Stimulated activated CD4-positive, alpha-beta T cell treated with anti-CD3 and anti-CD28 coated beads, Interleukin-2, amount 100 ng/mL, for 48 hours (primary cell): Measurements from ENCODE around the gene HSCB.
A peak's percentile ranks its signal among the peaks of the same experiment; 100 is the strongest.
"Not testable (repeated sequence)": the region's sequence is repeated elsewhere in the genome, so short reads cannot be mapped to it uniquely, and the experiment has no call there.

ENCODE experiments used
- DNase-seq, 2 donors: peaks; one replicate each; pipeline ENCODE4 v3.0.0-alpha.2; 2020

HSCB gene

GRCh38 chr22:28792491-28793383 lies 50.9 kb downstream of the HSCB start:
- no peak for DNase-seq

DNA sequence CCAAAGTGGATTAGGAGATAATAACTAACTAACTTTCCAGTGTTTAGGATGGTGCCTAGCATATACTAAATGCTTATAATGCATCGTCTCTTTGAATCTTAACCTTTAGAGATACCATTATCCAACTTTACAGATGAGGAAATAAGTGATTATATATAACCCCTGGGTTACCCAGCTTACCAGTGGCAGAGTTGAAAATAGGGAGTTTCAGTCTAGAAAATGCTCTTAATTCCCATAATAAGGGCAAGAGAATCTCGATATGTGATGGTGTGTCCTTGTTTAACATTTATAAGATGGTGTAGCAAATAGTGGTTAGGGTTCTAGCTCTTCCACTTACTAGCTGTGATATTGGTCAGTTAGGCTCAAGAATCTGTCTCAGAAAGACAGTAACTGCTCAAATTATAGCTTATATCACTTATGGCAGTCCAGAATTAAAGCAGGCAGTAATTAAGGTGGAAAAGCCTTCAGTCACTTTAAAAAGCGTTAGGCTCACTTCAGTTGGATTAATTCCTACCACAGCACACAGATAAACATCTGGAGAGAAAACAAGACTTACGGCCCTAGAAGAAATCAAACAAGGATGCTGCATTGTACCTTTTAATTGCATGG lies 52.2 kb downstream of the HSCB start:
- DNase-seq, result no peak

- no peak for DNase-seq
Measured at GRCh38 chr22:28795071-28795693, 53.3 kb downstream of the HSCB start.

- DNase-seq, result no peak
Measured at GRCh38 chr22:28795932-28796856, 54.4 kb downstream of the HSCB start.

DNA sequence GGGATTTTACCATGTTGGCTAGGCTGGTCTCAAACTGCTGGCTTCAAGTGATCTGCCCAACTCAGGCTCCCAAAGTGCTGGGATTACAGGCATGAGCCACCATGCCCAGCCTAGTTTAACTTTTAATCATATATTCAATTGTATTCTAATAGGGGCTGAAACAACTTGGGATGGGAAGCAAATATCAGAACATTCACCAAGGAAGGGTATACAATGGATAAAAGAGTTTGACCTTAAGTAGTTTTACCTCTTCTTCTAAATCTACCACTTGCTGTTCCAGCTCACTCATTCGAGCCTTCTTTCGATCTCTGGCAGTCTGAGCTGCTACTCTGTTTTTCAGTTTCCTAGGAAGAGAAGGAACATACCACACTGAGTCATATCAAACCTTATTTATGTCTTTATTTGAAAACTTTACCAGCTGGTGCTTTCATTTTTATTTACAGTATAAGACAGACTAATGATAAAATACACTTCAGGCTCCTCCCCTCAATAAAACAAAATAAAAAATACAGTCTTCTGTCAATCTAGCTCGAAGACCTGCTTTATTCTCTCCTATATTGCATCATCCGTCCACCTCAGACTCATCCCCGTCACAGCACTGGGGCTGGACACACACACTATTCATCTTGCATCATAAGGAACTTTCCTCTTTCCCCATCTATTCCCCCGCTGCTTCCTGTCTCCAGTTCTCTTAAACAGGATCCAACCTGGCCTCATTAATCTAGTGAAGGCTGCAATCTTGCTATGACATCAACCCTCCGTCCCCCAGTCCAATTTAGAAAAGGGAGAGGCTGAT lies 57.2 kb downstream of the HSCB start:
- peak in 1 of 2 donors; percentile 24 for DNase-seq

- DNase-seq, result peak in 1 of 2 donors; percentile 30
Measured at GRCh38 chr22:28799606-28800307, 57.9 kb downstream of the HSCB start.

DNA sequence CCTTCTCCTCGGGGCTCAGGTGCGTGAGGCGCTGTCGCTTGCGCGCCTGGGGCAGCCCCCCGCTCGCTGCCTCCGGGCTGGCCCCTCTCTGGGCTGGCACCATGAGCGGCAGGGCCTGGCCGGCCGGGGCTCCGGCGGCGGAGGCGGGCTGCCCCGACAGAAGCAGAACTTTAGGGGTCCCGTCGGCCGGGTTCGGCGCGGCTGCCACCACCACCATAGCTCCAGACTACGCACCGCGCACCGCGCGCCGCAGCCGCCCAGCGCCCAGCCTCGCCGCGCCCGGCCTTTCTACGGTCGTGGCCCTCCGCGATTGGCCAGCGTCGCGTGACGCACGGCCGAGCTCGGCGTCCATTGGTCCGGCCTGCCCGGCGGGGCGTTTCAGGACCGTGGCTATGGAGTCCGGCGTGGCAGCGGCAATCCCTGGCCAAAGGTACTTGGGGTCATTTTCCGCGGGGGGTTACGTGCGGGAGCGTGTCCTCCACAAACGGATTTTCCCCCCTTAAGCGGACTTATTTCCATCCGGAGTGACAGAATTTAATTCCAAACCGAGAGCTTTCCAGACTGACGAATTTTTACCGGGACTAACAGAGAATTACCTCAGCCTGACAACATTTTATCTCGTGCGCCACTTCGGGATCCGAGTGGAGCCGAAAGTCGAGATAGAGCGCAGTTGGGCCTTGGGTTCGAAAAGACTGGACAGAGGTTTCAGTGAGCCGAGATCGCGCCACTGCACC lies 58.6 kb downstream of the HSCB start, which contains the start of gene XBP1:
Gene XBP1 (minus strand): TSS at position 262 of the 734 bp plus-strand sequence.
- DNase-seq, result peak; percentile 83 to 87

- DNase-seq, result no peak
Measured at GRCh38 chr22:28801845-28802594, 60.2 kb downstream of the HSCB start.

DNA sequence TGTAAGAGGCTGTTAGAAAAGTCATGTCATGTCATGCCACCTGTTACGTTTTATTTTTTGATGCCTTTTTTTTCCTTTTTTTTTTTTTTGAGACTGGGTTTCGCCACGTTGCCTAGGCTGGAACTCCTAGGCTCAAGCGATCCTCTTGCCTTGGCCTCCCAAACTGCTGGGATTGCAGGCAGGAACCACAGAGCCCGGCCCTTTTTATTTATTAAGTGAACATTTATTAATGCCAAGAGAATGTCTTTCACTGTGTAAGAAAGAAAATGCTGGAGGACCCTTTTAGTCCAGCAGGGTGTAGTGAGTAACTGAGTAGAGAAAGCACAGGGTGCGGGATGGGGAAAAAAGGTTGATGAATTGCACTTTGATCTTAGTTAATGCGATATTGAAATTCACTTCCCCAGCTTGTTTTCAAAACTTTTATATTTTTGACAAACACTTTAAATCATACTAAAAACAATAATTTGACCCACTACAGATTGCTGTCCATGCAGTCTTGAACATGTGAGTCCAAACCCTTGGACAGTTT lies 60.8 kb downstream of the HSCB start:
- DNase-seq, result no peak

- not testable (repeated sequence) for DNase-seq
Measured at GRCh38 chr22:28805426-28805825, 63.6 kb downstream of the HSCB start.
